K562 (cell line): ENCODE measurements around the gene PCK2. TPM values are rescaled to one million over a fixed set of nuclear protein-coding genes. Genes with fewer than 3 reads are reported as not detected.

ENCODE experiments used
- CCNT2 ChIP-seq: IDR thresholded peaks from 2 replicates; pipeline ENCODE4 v1.6.1; 2011; ENCODE audit warnings: borderline replicate concordance, low read depth, mild to moderate bottlenecking, moderate library complexity, mixed read lengths, low read length; ENCODE audit not compliant: insufficient read length; ENCODE audit errors: extremely low read depth
- MTA3 ChIP-seq: fragments of 450-650 bp; formaldehyde crosslinking; IDR thresholded peaks from 2 replicates; pipeline ENCODE4 v1.6.1; 2017; ENCODE audit warnings: mild to moderate bottlenecking, borderline replicate concordance
- RB1 ChIP-seq: fragments of 450-650 bp; IDR thresholded peaks from 2 replicates; pipeline ENCODE4 v1.6.1; 2017; ENCODE audit warnings: low read depth, mild to moderate bottlenecking
- ZBTB40 ChIP-seq, 2 experiments: fragments of 450-650 bp in 1 of 2; sonication (generic) in 1 of 2; formaldehyde crosslinking in 1 of 2; IDR thresholded peaks; 2 replicates each; pipeline versions ENCODE4 v1.7.1 to v1.9.0; 2016 to 2022; ENCODE audit warnings: inconsistent platforms in 1 of 2, mild to moderate bottlenecking in 1 of 2, missing genetic modification reagents in 1 of 2
- ZNF444 ChIP-seq: fragments of 250-450 bp; sonication (Bioruptor Pico); IDR thresholded peaks from 2 replicates; pipeline ENCODE4 v1.4.0; 2020; ENCODE audit warnings: mild to moderate bottlenecking, moderate library complexity
- polyA plus RNA-seq, 8 experiments: library from polyadenylated mRNA; depleted of rRNA in 4 of 8; stranded (reverse) in 5 of 8; unstranded in 3 of 8; fragments of >200 nt; fragmentation: Nextera tagmentation in 2 of 8; fragmentation: Illumina TruSeq in 1 of 8; extraction: Ambion mirVana in 2 of 8; extraction: Trizol in 1 of 8; gene quantifications; 2 replicates each; pipeline versions ENCODE4 v1.2.1 to v1.2.3, GENCODE V29; 2011 to 2014; ENCODE audit warnings: inconsistent platforms in 1 of 8, missing spikeins in 1 of 8
- total RNA-seq, 7 experiments: library from RNA; depleted of rRNA in 6 of 7; stranded (reverse); fragments of >200 nt in 6 of 7; fragmentation: Illumina TruSeq in 2 of 7; extraction: Trizol in 2 of 7; gene quantifications; 2 replicates each; pipeline versions ENCODE4 v1.2.1 to v1.2.3, GENCODE V29; 2011 to 2021; ENCODE audit warnings: low replicate concordance in 1 of 7

Gene PCK2
- total and polyA plus RNA-seq, 9 of the 15 experiments (the other 6 are each of a cell fraction or from before 2014, with no cell fraction given): 3.3 to 60.9 (median 30.4) TPM

DNA sequence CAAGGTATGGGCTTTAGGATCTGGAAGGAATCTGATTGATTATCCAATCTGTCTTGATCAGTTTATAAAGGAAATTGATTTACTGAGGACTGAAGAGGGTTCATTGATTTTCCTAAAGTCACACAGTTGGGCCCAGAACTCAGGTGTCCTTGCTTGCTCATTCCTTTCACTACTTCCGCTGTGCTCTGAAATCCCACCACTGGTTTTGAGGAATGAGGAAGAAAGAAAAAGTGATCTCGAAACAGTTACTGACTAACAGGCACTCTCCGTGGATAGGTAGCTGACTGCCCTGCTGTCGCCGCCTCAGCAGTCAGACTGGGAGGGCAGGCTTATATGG, 36.2 kb downstream of the PCK2 start, which contains the start of gene FITM1 (continued):
- TF ChIP-seq ZBTB40 (IDR thresholded peaks at IDR 0.05) (no peak), ZBTB40 (CRISPR knock-in tag; IDR thresholded peaks at IDR 0.05) (no peak), ZNF444 (CRISPR knock-in tag) (no peak), MTA3 (no peak), RB1 (no peak), CCNT2 (no peak)
